Hippocampal formation (tissue), 2 donors: Measurements from ENCODE around the gene UBQLN1.
"Not testable (repeated sequence)": the region's sequence is repeated elsewhere in the genome, so short reads cannot be mapped to it uniquely, and the experiment has no call there.

Source experiments
- DNase-seq, 2 donors: peaks; one replicate each; lab custom pipeline; 2025; lab: John Stamatoyannopoulos, UW

UBQLN1 gene

GRCh38 chr9:83633255-83633654 lies 74.5 kb downstream of the UBQLN1 start:
- no peak for DNase-seq

- DNase-seq: no peak
Measured at GRCh38 chr9:83630938-83631457, 76.8 kb downstream of the UBQLN1 start.

GRCh38 chr9:83629433-83630104 lies 78.2 kb downstream of the UBQLN1 start:
- DNase-seq: no peak

GRCh38 chr9:83628540-83628939 lies 79.2 kb downstream of the UBQLN1 start:
- no peak for DNase-seq

- DNase-seq: no peak
Measured at GRCh38 chr9:83625178-83625577, 82.6 kb downstream of the UBQLN1 start.

- DNase-seq: peak in 1 of 2 donors; percentile 24
Measured at GRCh38 chr9:83623679-83624076, 84.1 kb downstream of the UBQLN1 start.

GRCh38 chr9:83622939-83623678 lies 84.6 kb downstream of the UBQLN1 start, which contains the start of gene IDNK:
Gene IDNK (plus strand): TSS chr9:83623143. CDS start chr9:83623172, 29 bp downstream.
- DNase-seq: peak in 1 of 2 donors; percentile 63

GRCh38 chr9:83622433-83622938 lies 85.3 kb downstream of the UBQLN1 start:
- DNase-seq: no peak

GRCh38 chr9:83620841-83621636 lies 86.7 kb downstream of the UBQLN1 start:
- peak in 1 of 2 donors; percentile 29 for DNase-seq

- no peak for DNase-seq
Measured at GRCh38 chr9:83617299-83617698, 90.5 kb downstream of the UBQLN1 start.

GRCh38 chr9:83613298-83613697 lies 94.5 kb downstream of the UBQLN1 start:
- not testable (repeated sequence) for DNase-seq
